ENCODE measurements around the gene URB1.

The URB1 gene

GRCh38 chr21:32320726-32321125 is 72.1 kb downstream of the URB1 start:
- WGBS, 2 donors (ENCODE audit: extremely low coverage in 2 of 2, insufficient read length in 2 of 2, insufficient replicate concordance in 1 of 2), result no CpG with 5 or more reads among the region's 13 CpGs

GRCh38 chr21:32320059-32320458 is 72.8 kb downstream of the URB1 start:
- H3K9me3 ChIP-seq (replicated peaks in 1 of 2; ENCODE audit: control insufficient read depth in 2 of 2, insufficient read depth in 1 of 2, low read depth in 1 of 2, low read length in 2 of 2), result no peaks in the 10 kb centered on the region
- H3K4me2 ChIP-seq (ENCODE audit: insufficient read depth, low read length, poor library complexity, severe bottlenecking), result no peak overlapping the region
- H2BK12ac ChIP-seq (ENCODE audit: low read length), result no peak overlapping the region
- H3K18ac ChIP-seq (ENCODE audit: low read length), result no peak overlapping the region
- no peak overlapping the region for H2BK5ac ChIP-seq (ENCODE audit: low read length)
- DNase-seq (ENCODE audit: low spot score), result no peak
- no peak overlapping the region for H3K4me3 ChIP-seq (ENCODE audit: low read length in 2 of 2)
- WGBS, 2 donors (ENCODE audit: extremely low coverage in 2 of 2, insufficient read length in 2 of 2, insufficient replicate concordance in 1 of 2), result no CpG with 5 or more reads among the region's 6 CpGs
- H3K9ac ChIP-seq (ENCODE audit: low read depth, low read length, poor library complexity), result no peak overlapping the region
- no peak overlapping the region for H2BK120ac ChIP-seq (ENCODE audit: low read depth, low read length)
- no peak overlapping the region for H4K8ac ChIP-seq (ENCODE audit: low read depth, low read length)
- no peak overlapping the region for H3K14ac ChIP-seq (ENCODE audit: low read length)
- H3K4ac ChIP-seq (ENCODE audit: low read length), result no peak overlapping the region
- H2AK5ac ChIP-seq (ENCODE audit: low read depth, low read length), result no peak overlapping the region
- H3K27ac ChIP-seq (replicated peaks; ENCODE audit: low read length), result no peak overlapping the region
- peaks cover 0 to 3% of the 10 kb centered on the region in 2 donors for H3K4me1 ChIP-seq (ENCODE audit: control insufficient read depth in 2 of 2, insufficient read depth in 1 of 2, low read depth in 1 of 2, low read length in 2 of 2)
- peaks cover 54 to 98% of the 10 kb centered on the region in 2 donors for H3K36me3 ChIP-seq (replicated peaks in 1 of 2; ENCODE audit: control insufficient read depth in 2 of 2, insufficient read depth in 2 of 2, low read length in 2 of 2)
- no peak overlapping the region for H2AFZ ChIP-seq (ENCODE audit: low read length)
- H2BK15ac ChIP-seq (ENCODE audit: low read length), result no peak overlapping the region
- H3K79me1 ChIP-seq (ENCODE audit: low read depth, low read length), result no peaks in the 10 kb centered on the region
- no peak overlapping the region for H3K23ac ChIP-seq (ENCODE audit: low read depth, low read length, poor library complexity)
- H3K27me3 ChIP-seq (ENCODE audit: control insufficient read depth in 3 of 3, insufficient read depth in 3 of 3, low read depth in 1 of 3, low read length in 3 of 3), result no peaks in the 10 kb centered on the region
- no peak overlapping the region for H4K91ac ChIP-seq (ENCODE audit: low read depth, low read length, poor library complexity)

More at GRCh38 chr21:32320726-32321125, 72.1 kb downstream of the URB1 start:
- H3K27me3 ChIP-seq (ENCODE audit: control insufficient read depth in 3 of 3, insufficient read depth in 3 of 3, low read depth in 1 of 3, low read length in 3 of 3), result no peaks in the 10 kb centered on the region
- no peak overlapping the region for H3K18ac ChIP-seq (ENCODE audit: low read length)
- no peak for DNase-seq (ENCODE audit: low spot score)
- H2AFZ ChIP-seq (ENCODE audit: low read length), result no peak overlapping the region
- H4K91ac ChIP-seq (ENCODE audit: low read depth, low read length, poor library complexity), result no peak overlapping the region
- H2AK5ac ChIP-seq (ENCODE audit: low read depth, low read length), result no peak overlapping the region
- no peak overlapping the region for H3K4ac ChIP-seq (ENCODE audit: low read length)
- no peak overlapping the region for H3K4me2 ChIP-seq (ENCODE audit: insufficient read depth, low read length, poor library complexity, severe bottlenecking)
- no peak overlapping the region for H3K4me3 ChIP-seq (ENCODE audit: low read length in 2 of 2)
- peaks cover 56 to 100% of the 10 kb centered on the region in 2 donors for H3K36me3 ChIP-seq (replicated peaks in 1 of 2; ENCODE audit: control insufficient read depth in 2 of 2, insufficient read depth in 2 of 2, low read length in 2 of 2)
- H2BK120ac ChIP-seq (ENCODE audit: low read depth, low read length), result no peak overlapping the region
- H4K8ac ChIP-seq (ENCODE audit: low read depth, low read length), result no peak overlapping the region
- peaks cover 2% of the 10 kb centered on the region for H3K79me1 ChIP-seq (ENCODE audit: low read depth, low read length)
- no peaks in the 10 kb centered on the region for H3K9me3 ChIP-seq (replicated peaks in 1 of 2; ENCODE audit: control insufficient read depth in 2 of 2, insufficient read depth in 1 of 2, low read depth in 1 of 2, low read length in 2 of 2)
- H3K23ac ChIP-seq (ENCODE audit: low read depth, low read length, poor library complexity), result no peak overlapping the region
- H2BK15ac ChIP-seq (ENCODE audit: low read length), result no peak overlapping the region
- H2BK5ac ChIP-seq (ENCODE audit: low read length), result no peak overlapping the region
- peaks cover 0 to 3% of the 10 kb centered on the region in 2 donors for H3K4me1 ChIP-seq (ENCODE audit: control insufficient read depth in 2 of 2, insufficient read depth in 1 of 2, low read depth in 1 of 2, low read length in 2 of 2)
- H3K14ac ChIP-seq (ENCODE audit: low read length), result no peak overlapping the region
- H3K9ac ChIP-seq (ENCODE audit: low read depth, low read length, poor library complexity), result no peak overlapping the region
- no peak overlapping the region for H3K27ac ChIP-seq (replicated peaks; ENCODE audit: low read length)
- no peak overlapping the region for H2BK12ac ChIP-seq (ENCODE audit: low read length)

- no CpG with 5 or more reads among the region's 7 CpGs for WGBS, 2 donors (ENCODE audit: extremely low coverage in 2 of 2, insufficient read length in 2 of 2, insufficient replicate concordance in 1 of 2)
- no peaks in the 10 kb centered on the region for H3K27me3 ChIP-seq (ENCODE audit: control insufficient read depth in 3 of 3, insufficient read depth in 3 of 3, low read depth in 1 of 3, low read length in 3 of 3)
- no peak overlapping the region for H2AK5ac ChIP-seq (ENCODE audit: low read depth, low read length)
- H3K4ac ChIP-seq (ENCODE audit: low read length), result no peak overlapping the region
- DNase-seq (ENCODE audit: low spot score), result no peak
- no peak overlapping the region for H2BK120ac ChIP-seq (ENCODE audit: low read depth, low read length)
- no peak overlapping the region for H2AFZ ChIP-seq (ENCODE audit: low read length)
- H3K27ac ChIP-seq (replicated peaks; ENCODE audit: low read length), result no peak overlapping the region
- H3K4me2 ChIP-seq (ENCODE audit: insufficient read depth, low read length, poor library complexity, severe bottlenecking), result no peak overlapping the region
- peaks cover 48 to 98% of the 10 kb centered on the region in 2 donors for H3K36me3 ChIP-seq (replicated peaks in 1 of 2; ENCODE audit: control insufficient read depth in 2 of 2, insufficient read depth in 2 of 2, low read length in 2 of 2)
- no peaks in the 10 kb centered on the region for H3K9me3 ChIP-seq (replicated peaks in 1 of 2; ENCODE audit: control insufficient read depth in 2 of 2, insufficient read depth in 1 of 2, low read depth in 1 of 2, low read length in 2 of 2)
- H3K4me3 ChIP-seq (ENCODE audit: low read length in 2 of 2), result no peak overlapping the region
- no peak overlapping the region for H4K8ac ChIP-seq (ENCODE audit: low read depth, low read length)
- H3K18ac ChIP-seq (ENCODE audit: low read length), result no peak overlapping the region
- H3K79me1 ChIP-seq (ENCODE audit: low read depth, low read length), result no peaks in the 10 kb centered on the region
- H3K14ac ChIP-seq (ENCODE audit: low read length), result no peak overlapping the region
- no peak overlapping the region for H3K23ac ChIP-seq (ENCODE audit: low read depth, low read length, poor library complexity)
- no peak overlapping the region for H2BK15ac ChIP-seq (ENCODE audit: low read length)
- no peak overlapping the region for H2BK5ac ChIP-seq (ENCODE audit: low read length)
- no peak overlapping the region for H2BK12ac ChIP-seq (ENCODE audit: low read length)
- H3K4me1 ChIP-seq (ENCODE audit: control insufficient read depth in 2 of 2, insufficient read depth in 1 of 2, low read depth in 1 of 2, low read length in 2 of 2), result peaks cover 0 to 3% of the 10 kb centered on the region in 2 donors
- H3K9ac ChIP-seq (ENCODE audit: low read depth, low read length, poor library complexity), result no peak overlapping the region
- H4K91ac ChIP-seq (ENCODE audit: low read depth, low read length, poor library complexity), result no peak overlapping the region
These were observed 73.8 kb downstream of the URB1 start for GRCh38 chr21:32319012-32319411.

- Histone ChIP-seq H2BK5ac (ENCODE audit: low read length) (no peak overlapping the region), H3K27me3 (ENCODE audit: control insufficient read depth in 3 of 3, insufficient read depth in 3 of 3, low read depth in 1 of 3, low read length in 3 of 3) (no peaks in the 10 kb centered on the region), H4K8ac (ENCODE audit: low read depth, low read length) (no peak overlapping the region), H3K36me3 (replicated peaks in 1 of 2; ENCODE audit: control insufficient read depth in 2 of 2, insufficient read depth in 2 of 2, low read length in 2 of 2) (peaks cover 37 to 98% of the 10 kb centered on the region in 2 donors), H3K14ac (ENCODE audit: low read length) (no peak overlapping the region), H4K91ac (ENCODE audit: low read depth, low read length, poor library complexity) (no peak overlapping the region), H3K4me3 (ENCODE audit: low read length in 2 of 2) (no peak overlapping the region), H3K9me3 (replicated peaks in 1 of 2; ENCODE audit: control insufficient read depth in 2 of 2, insufficient read depth in 1 of 2, low read depth in 1 of 2, low read length in 2 of 2) (no peaks in the 10 kb centered on the region), H3K9ac (ENCODE audit: low read depth, low read length, poor library complexity) (no peak overlapping the region), H3K27ac (replicated peaks; ENCODE audit: low read length) (no peak overlapping the region), H3K4me2 (ENCODE audit: insufficient read depth, low read length, poor library complexity, severe bottlenecking) (no peak overlapping the region), H2BK12ac (ENCODE audit: low read length) (no peak overlapping the region), H2AK5ac (ENCODE audit: low read depth, low read length) (no peak overlapping the region), H2AFZ (ENCODE audit: low read length) (no peak overlapping the region), H2BK120ac (ENCODE audit: low read depth, low read length) (no peak overlapping the region), H3K23ac (ENCODE audit: low read depth, low read length, poor library complexity) (no peak overlapping the region), H3K4me1 (ENCODE audit: control insufficient read depth in 2 of 2, insufficient read depth in 1 of 2, low read depth in 1 of 2, low read length in 2 of 2) (peaks cover 0 to 3% of the 10 kb centered on the region in 2 donors), H3K79me1 (ENCODE audit: low read depth, low read length) (no peaks in the 10 kb centered on the region), H2BK15ac (ENCODE audit: low read length) (no peak overlapping the region), H3K4ac (ENCODE audit: low read length) (no peak overlapping the region), H3K18ac (ENCODE audit: low read length) (no peak overlapping the region)
- no peak for DNase-seq (ENCODE audit: low spot score)
- no CpG with 5 or more reads among the region's 9 CpGs for WGBS, 2 donors (ENCODE audit: extremely low coverage in 2 of 2, insufficient read length in 2 of 2, insufficient replicate concordance in 1 of 2)
These were observed 75.1 kb downstream of the URB1 start for GRCh38 chr21:32317726-32318125.

Measured in neuronal stem cell (in vitro differentiated cells).